ENCODE data around the gene SETSIP. TPM values are rescaled to one million over a fixed set of nuclear protein-coding genes. Genes with fewer than 3 reads are reported as not detected.

The SETSIP gene
- total and polyA plus RNA-seq, 8 donors = not detected

- Histone ChIP-seq H3K4me3 (no peak overlapping the region), H3K9me3 (no peaks in the 10 kb centered on the region), H3K36me3 (peaks cover 0 to 26% (median 5%) of the 10 kb centered on the region in 4 donors), H3K27ac (no peak overlapping the region), H3K27me3 (no peaks in the 10 kb centered on the region), H3K4me1 (no peaks in the 10 kb centered on the region)
- intact Hi-C loops (cut with DNase I; ENCODE audit: low total_unique reads) = no loop called here
- TF ChIP-seq POLR2A (IDR thresholded peaks at IDR 0.05) (no peak), CTCF (IDR thresholded peaks at IDR 0.05) (no peak), POLR2AphosphoS5 (IDR thresholded peaks at IDR 0.05) (no peak), EP300 (IDR thresholded peaks at IDR 0.05) (no peak)
- WGBS, 5 donors = 38 to 69% (median 60%) methylated on average over 2 of the region's 2 CpGs
- DNase-seq = no peak
These were observed 33.4 kb upstream of the SETSIP start for GRCh38 chr1:92108631-92109030.

GRCh38 chr1:92105546-92106081 lies 30.4 kb upstream of the SETSIP start:
- TF ChIP-seq EP300 (IDR thresholded peaks at IDR 0.05) (no peak), POLR2AphosphoS5 (IDR thresholded peaks at IDR 0.05) (no peak), POLR2A (IDR thresholded peaks at IDR 0.05) (no peak), CTCF (IDR thresholded peaks at IDR 0.05) (no peak)
- H3K27ac ChIP-seq = no peak overlapping the region
- no peaks in the 10 kb centered on the region for H3K4me1 ChIP-seq
- WGBS, 5 donors = 76 to 87% (median 86%) methylated on average over 3 of the region's 3 CpGs
- no peaks in the 10 kb centered on the region for H3K27me3 ChIP-seq
- intact Hi-C loops (cut with DNase I; ENCODE audit: low total_unique reads) = no loop called here
- DNase-seq = no peak
- no peaks in the 10 kb centered on the region for H3K9me3 ChIP-seq
- H3K4me3 ChIP-seq = no peak overlapping the region
- H3K36me3 ChIP-seq = peaks cover 0 to 35% (median 15%) of the 10 kb centered on the region in 4 donors

- TF ChIP-seq CTCF (IDR thresholded peaks at IDR 0.05) = no peak
- TF ChIP-seq EP300 (IDR thresholded peaks at IDR 0.05) = no peak
- TF ChIP-seq POLR2AphosphoS5 (IDR thresholded peaks at IDR 0.05) = no peak
- TF ChIP-seq POLR2A (IDR thresholded peaks at IDR 0.05) = no peak
- H3K36me3 ChIP-seq = peaks cover 0 to 4% (median 0%) of the 10 kb centered on the region in 4 donors
- H3K4me1 ChIP-seq = no peaks in the 10 kb centered on the region
- H3K4me3 ChIP-seq = no peak overlapping the region
- no peak for DNase-seq
- H3K9me3 ChIP-seq = peaks cover 0 to 5% (median 0%) of the 10 kb centered on the region in 4 donors
- peaks cover 0 to 3% (median 0%) of the 10 kb centered on the region in 3 donors for H3K27me3 ChIP-seq
- no peak overlapping the region for H3K27ac ChIP-seq
- intact Hi-C loops (cut with DNase I; ENCODE audit: low total_unique reads) = no loop called here
These were observed 21.1 kb upstream of the SETSIP start for GRCh38 chr1:92096317-92096716.

GRCh38 chr1:92095874-92096273 lies 20.7 kb upstream of the SETSIP start:
- no peak for TF ChIP-seq EP300 (IDR thresholded peaks at IDR 0.05)
- no peak for TF ChIP-seq POLR2AphosphoS5 (IDR thresholded peaks at IDR 0.05)
- TF ChIP-seq CTCF (IDR thresholded peaks at IDR 0.05) = no peak
- TF ChIP-seq POLR2A (IDR thresholded peaks at IDR 0.05) = no peak
- Histone ChIP-seq H3K36me3 (peaks cover 0 to 4% (median 0%) of the 10 kb centered on the region in 4 donors), H3K4me1 (no peaks in the 10 kb centered on the region), H3K27me3 (peaks cover 0 to 4% (median 0%) of the 10 kb centered on the region in 3 donors), H3K9me3 (peaks cover 0 to 5% (median 0%) of the 10 kb centered on the region in 4 donors), H3K27ac (no peak overlapping the region), H3K4me3 (no peak overlapping the region)
- no peak for DNase-seq
- WGBS, 5 donors = 94 to 97% (median 95%) methylated on average over 5 of the region's 5 CpGs
- intact Hi-C loops (cut with DNase I; ENCODE audit: low total_unique reads) = no loop called here

Data from stomach (tissue), 9 donors.